HG02678 (cell line): ENCODE results near the gene RNASEL.

Experiments used
- ATAC-seq: cut with Tn5 transposase; IDR thresholded peaks from one replicate; pipeline ENCODE4 v1.9.1; 2021; ENCODE audit warnings: mild to moderate bottlenecking, moderate library complexity; ENCODE audit not compliant: unreplicated experiment

The RNASEL gene

GRCh38 chr1:182622901-182623528, 34.0 kb upstream of the RNASEL start:
- peak; percentile 64 for ATAC-seq

- no peak for ATAC-seq
These were observed 32.9 kb upstream of the RNASEL start for GRCh38 chr1:182621906-182622305.

GRCh38 chr1:182620924-182621585, 32.0 kb upstream of the RNASEL start:
- ATAC-seq: no peak

GRCh38 chr1:182617734-182618351, 28.8 kb upstream of the RNASEL start:
- no peak for ATAC-seq

GRCh38 chr1:182617014-182617429, 28.0 kb upstream of the RNASEL start:
- no peak for ATAC-seq

GRCh38 chr1:182616130-182617013, 27.3 kb upstream of the RNASEL start:
- peak; percentile 73 for ATAC-seq

- ATAC-seq: peak; percentile 10
These were observed 26.5 kb upstream of the RNASEL start for GRCh38 chr1:182615468-182616129.

GRCh38 chr1:182614796-182615454, 25.9 kb upstream of the RNASEL start:
- ATAC-seq: peak; percentile 37

GRCh38 chr1:182611787-182612186, 22.7 kb upstream of the RNASEL start:
- ATAC-seq: no peak

GRCh38 chr1:182611326-182611725, 22.3 kb upstream of the RNASEL start:
- ATAC-seq: no peak

GRCh38 chr1:182610606-182611194, 21.6 kb upstream of the RNASEL start:
- no peak for ATAC-seq

GRCh38 chr1:182608845-182609610, 20.0 kb upstream of the RNASEL start:
- ATAC-seq: no peak

GRCh38 chr1:182608236-182608635, 19.2 kb upstream of the RNASEL start:
- ATAC-seq: no peak

- ATAC-seq: no peak
These were observed 18.5 kb upstream of the RNASEL start for GRCh38 chr1:182607566-182607965.

- peak; percentile 87 for ATAC-seq
These were observed 15.4 kb upstream of the RNASEL start, which contains the start of gene RGS16 for GRCh38 chr1:182604175-182605164. RGS16 (minus strand) TSS chr1:182604389; CDS start chr1:182604259, 130 bp downstream.

- peak; percentile 14 for ATAC-seq
These were observed 14.7 kb upstream of the RNASEL start for GRCh38 chr1:182603646-182604174.

GRCh38 chr1:182602935-182603645, 14.0 kb upstream of the RNASEL start:
- no peak for ATAC-seq
